SU-DHL-6 (cell line): Measurements from ENCODE around the gene MICAL2.

Source experiments
- H2AFZ ChIP-seq: fragments of 200-600 bp; sonication (generic); 2 replicates; pipeline ENCODE4 v1.6.1; 2014; ENCODE audit warnings: low read depth, mild to moderate bottlenecking, moderate library complexity, mixed read lengths, antibody characterized with exemption, low read length; ENCODE audit not compliant: severe bottlenecking
- H3F3A ChIP-seq: fragments of 200-600 bp; shearing (Covaris generic); 2 replicates; pipeline ENCODE4 v1.6.0; 2016; ENCODE audit warnings: antibody characterized with exemption, mild to moderate bottlenecking; ENCODE audit not compliant: insufficient read depth
- H3K27ac ChIP-seq: fragments of 200-600 bp; sonication (generic); 2 replicates; pipeline ENCODE4 v1.5.1; 2016; ENCODE audit warnings: low read depth, mild to moderate bottlenecking, low read length, moderate library complexity, mixed read lengths
- H3K27me3 ChIP-seq: fragments of 200-600 bp; sonication (generic), shearing (Covaris generic); 2 replicates; pipeline ENCODE4 v1.6.0; 2014; ENCODE audit warnings: mild to moderate bottlenecking, low read length
- H3K36me3 ChIP-seq: fragments of 200-600 bp; sonication (generic); 2 replicates; pipeline ENCODE4 v1.6.1; 2014; ENCODE audit warnings: mild to moderate bottlenecking, low read length, mixed read lengths
- H3K4me2 ChIP-seq: fragments of 300-600, 200-600 bp; shearing (Covaris generic), sonication (generic); 2 replicates; pipeline ENCODE4 v1.6.0; 2014; ENCODE audit warnings: low read length, low read depth, mild to moderate bottlenecking; ENCODE audit not compliant: poor library complexity, severe bottlenecking
- H3K4me3 ChIP-seq: fragments of 200-600 bp; sonication (generic); 2 replicates; pipeline ENCODE4 v1.5.1; 2014; ENCODE audit warnings: antibody characterized with exemption, low read length, mild to moderate bottlenecking, mixed read lengths; ENCODE audit not compliant: insufficient read depth, poor library complexity, severe bottlenecking
- H3K79me2 ChIP-seq: fragments of 200-600 bp; sonication (generic); 2 replicates; pipeline ENCODE4 v1.6.1; 2014; ENCODE audit warnings: mild to moderate bottlenecking, low read length, moderate library complexity; ENCODE audit not compliant: insufficient read depth
- H3K9ac ChIP-seq: fragments of 200-600 bp; sonication (generic); 2 replicates; pipeline ENCODE4 v1.7.0; 2014; ENCODE audit warnings: mild to moderate bottlenecking, low read length
- H3K9me2 ChIP-seq: fragments of 200-600 bp; sonication (generic); replicated peaks from 2 replicates; pipeline ENCODE4 v1.6.1; 2014; ENCODE audit warnings: low read length; ENCODE audit not compliant: insufficient read depth
- H3K9me3 ChIP-seq: fragments of 200-600 bp; sonication (generic); 2 replicates; pipeline ENCODE4 v1.6.1; 2014; ENCODE audit warnings: low read length, mixed read lengths; ENCODE audit not compliant: insufficient read depth
- H4K20me1 ChIP-seq: fragments of 200-600 bp; sonication (generic); 2 replicates; pipeline ENCODE4 v1.6.1; 2014; ENCODE audit warnings: low read depth, mild to moderate bottlenecking, antibody characterized with exemption, low read length, moderate library complexity, mixed read lengths
- CTCF ChIP-seq: fragments of 200-600 bp; sonication (generic); IDR thresholded peaks from one replicate; pipeline ENCODE4 v1.5.1; 2017; ENCODE audit warnings: antibody characterized with exemption, mild to moderate bottlenecking, low read length, moderate library complexity; ENCODE audit not compliant: insufficient read depth, poor library complexity, severe bottlenecking
- EZH2phosphoT487 ChIP-seq: fragments of 200-600 bp; sonication (generic), shearing (Covaris generic); conservative IDR thresholded peaks from 2 replicates; pipeline ENCODE4 v1.6.1; 2018; ENCODE audit warnings: mild to moderate bottlenecking, antibody characterized with exemption, low read length, moderate library complexity, mixed read lengths

The MICAL2 gene

GRCh38 chr11:12122083-12122482 lies 11.7 kb downstream of the MICAL2 start:
- no peak overlapping the region for H3K4me3 ChIP-seq
- no peaks in the 10 kb centered on the region for H3K27me3 ChIP-seq
- no peaks in the 10 kb centered on the region for H3K9me3 ChIP-seq
- H3K9me2 ChIP-seq, result no peaks in the 10 kb centered on the region
- no peaks in the 10 kb centered on the region for H4K20me1 ChIP-seq
- no peak overlapping the region for H2AFZ ChIP-seq
- no peak overlapping the region for H3K9ac ChIP-seq
- no peak overlapping the region for H3K27ac ChIP-seq
- H3K36me3 ChIP-seq, result no peaks in the 10 kb centered on the region
- H3K79me2 ChIP-seq, result no peaks in the 10 kb centered on the region
- H3F3A ChIP-seq, result no peaks in the 10 kb centered on the region
- no peak overlapping the region for H3K4me2 ChIP-seq
- no peak for TF ChIP-seq CTCF

- H3K9me2 ChIP-seq, result no peaks in the 10 kb centered on the region
- no peak overlapping the region for H3K4me2 ChIP-seq
- no peaks in the 10 kb centered on the region for H4K20me1 ChIP-seq
- H3K4me3 ChIP-seq, result no peak overlapping the region
- TF ChIP-seq EZH2phosphoT487 (no peak), CTCF (no peak)
- H3K79me2 ChIP-seq, result no peaks in the 10 kb centered on the region
- H3K27me3 ChIP-seq, result no peaks in the 10 kb centered on the region
- H3K9me3 ChIP-seq, result no peaks in the 10 kb centered on the region
- H3F3A ChIP-seq, result no peaks in the 10 kb centered on the region
- H2AFZ ChIP-seq, result no peak overlapping the region
- H3K36me3 ChIP-seq, result no peaks in the 10 kb centered on the region
- H3K27ac ChIP-seq, result no peak overlapping the region
- H3K9ac ChIP-seq, result no peak overlapping the region
These were observed 12.9 kb downstream of the MICAL2 start for GRCh38 chr11:12123273-12123672.

- Histone ChIP-seq H3K36me3 (no peaks in the 10 kb centered on the region), H3K9ac (no peak overlapping the region), H3K79me2 (no peaks in the 10 kb centered on the region), H3K4me2 (no peak overlapping the region), H2AFZ (no peak overlapping the region), H3K9me3 (no peaks in the 10 kb centered on the region), H3K27ac (no peak overlapping the region), H3K9me2 (no peaks in the 10 kb centered on the region), H3K27me3 (no peaks in the 10 kb centered on the region), H3F3A (no peaks in the 10 kb centered on the region), H4K20me1 (no peaks in the 10 kb centered on the region), H3K4me3 (no peak overlapping the region)
- TF ChIP-seq EZH2phosphoT487, result no peak
- no peak for TF ChIP-seq CTCF
These were observed 13.4 kb downstream of the MICAL2 start for GRCh38 chr11:12123799-12124198.

- H4K20me1 ChIP-seq, result no peaks in the 10 kb centered on the region
- no peaks in the 10 kb centered on the region for H3K27me3 ChIP-seq
- H3F3A ChIP-seq, result no peaks in the 10 kb centered on the region
- no peaks in the 10 kb centered on the region for H3K9me2 ChIP-seq
- no peaks in the 10 kb centered on the region for H3K36me3 ChIP-seq
- H2AFZ ChIP-seq, result no peak overlapping the region
- no peaks in the 10 kb centered on the region for H3K9me3 ChIP-seq
- H3K9ac ChIP-seq, result no peak overlapping the region
- H3K4me3 ChIP-seq, result no peak overlapping the region
- TF ChIP-seq EZH2phosphoT487 (no peak), CTCF (no peak)
- no peak overlapping the region for H3K4me2 ChIP-seq
- H3K79me2 ChIP-seq, result no peaks in the 10 kb centered on the region
- H3K27ac ChIP-seq, result no peak overlapping the region
These were observed 13.9 kb downstream of the MICAL2 start for GRCh38 chr11:12124306-12124705.
